ENCODE results near the gene PLCG2.

Gene PLCG2

DNA sequence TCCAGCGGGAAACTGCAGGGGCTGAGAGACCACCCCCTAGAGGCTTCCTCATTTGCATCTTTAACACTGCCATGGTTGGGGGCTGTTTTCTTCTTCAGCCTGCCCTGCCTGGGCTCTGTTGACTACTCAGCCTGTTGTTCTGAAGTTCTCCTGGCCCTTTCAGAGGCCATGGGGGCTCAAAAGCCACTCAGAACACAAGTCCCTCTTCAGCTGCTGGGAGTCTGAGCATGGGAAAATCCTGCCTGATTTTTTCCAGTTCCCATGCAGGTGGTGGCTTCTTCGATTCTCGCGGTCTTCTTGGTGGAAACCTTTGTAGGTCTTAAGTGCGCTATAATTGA is 36.3 kb downstream of the PLCG2 start:
- peaks cover 80% of the 10 kb centered on the region for H3F3A ChIP-seq (ENCODE audit: insufficient read depth)
- no peaks in the 10 kb centered on the region for H3K27me3 ChIP-seq (ENCODE audit: low read length)
- no peaks in the 10 kb centered on the region for H3K9me2 ChIP-seq (replicated peaks; ENCODE audit: insufficient read depth, low read length)
- H2AFZ ChIP-seq (ENCODE audit: low read depth, low read length, severe bottlenecking) = no peak overlapping the region
- H4K20me1 ChIP-seq (ENCODE audit: low read depth, low read length) = no peaks in the 10 kb centered on the region
- peak overlapping the region; percentile 89 for H3K4me2 ChIP-seq (ENCODE audit: low read depth, low read length, poor library complexity, severe bottlenecking)
- TF ChIP-seq EZH2phosphoT487 (conservative IDR thresholded peaks at IDR 0.05; ENCODE audit: low read length) = no peak
- no peak for TF ChIP-seq CTCF (IDR thresholded peaks at IDR 0.05; ENCODE audit: insufficient read depth, low read length, poor library complexity, severe bottlenecking)
- no peaks in the 10 kb centered on the region for H3K9me3 ChIP-seq (ENCODE audit: insufficient read depth, low read length)
- H3K36me3 ChIP-seq (ENCODE audit: low read length) = no peaks in the 10 kb centered on the region
- H3K4me3 ChIP-seq (ENCODE audit: insufficient read depth, low read length, poor library complexity, severe bottlenecking) = peak overlapping the region; percentile 27
- H3K79me2 ChIP-seq (ENCODE audit: insufficient read depth, low read length) = peaks cover 66% of the 10 kb centered on the region
- peak overlapping the region; percentile 100 for H3K27ac ChIP-seq (ENCODE audit: low read depth, low read length)
- H3K9ac ChIP-seq (ENCODE audit: low read length) = peak overlapping the region; percentile 68

GRCh38 chr16:81816351-81816750 is 37.3 kb downstream of the PLCG2 start:
- no peaks in the 10 kb centered on the region for H3K9me3 ChIP-seq (ENCODE audit: insufficient read depth, low read length)
- H3K36me3 ChIP-seq (ENCODE audit: low read length) = no peaks in the 10 kb centered on the region
- H3K9me2 ChIP-seq (replicated peaks; ENCODE audit: insufficient read depth, low read length) = no peaks in the 10 kb centered on the region
- peaks cover 79% of the 10 kb centered on the region for H3F3A ChIP-seq (ENCODE audit: insufficient read depth)
- H4K20me1 ChIP-seq (ENCODE audit: low read depth, low read length) = no peaks in the 10 kb centered on the region
- H3K4me2 ChIP-seq (ENCODE audit: low read depth, low read length, poor library complexity, severe bottlenecking) = peak overlapping the region; percentile 89
- peak overlapping the region; percentile 68 for H3K9ac ChIP-seq (ENCODE audit: low read length)
- no peaks in the 10 kb centered on the region for H3K27me3 ChIP-seq (ENCODE audit: low read length)
- H3K27ac ChIP-seq (ENCODE audit: low read depth, low read length) = peak overlapping the region; percentile 100
- no peak overlapping the region for H2AFZ ChIP-seq (ENCODE audit: low read depth, low read length, severe bottlenecking)
- TF ChIP-seq CTCF (IDR thresholded peaks at IDR 0.05; ENCODE audit: insufficient read depth, low read length, poor library complexity, severe bottlenecking) (no peak), EZH2phosphoT487 (conservative IDR thresholded peaks at IDR 0.05; ENCODE audit: low read length) (no peak)
- peaks cover 57% of the 10 kb centered on the region for H3K79me2 ChIP-seq (ENCODE audit: insufficient read depth, low read length)
- H3K4me3 ChIP-seq (ENCODE audit: insufficient read depth, low read length, poor library complexity, severe bottlenecking) = peak overlapping the region; percentile 45

DNA sequence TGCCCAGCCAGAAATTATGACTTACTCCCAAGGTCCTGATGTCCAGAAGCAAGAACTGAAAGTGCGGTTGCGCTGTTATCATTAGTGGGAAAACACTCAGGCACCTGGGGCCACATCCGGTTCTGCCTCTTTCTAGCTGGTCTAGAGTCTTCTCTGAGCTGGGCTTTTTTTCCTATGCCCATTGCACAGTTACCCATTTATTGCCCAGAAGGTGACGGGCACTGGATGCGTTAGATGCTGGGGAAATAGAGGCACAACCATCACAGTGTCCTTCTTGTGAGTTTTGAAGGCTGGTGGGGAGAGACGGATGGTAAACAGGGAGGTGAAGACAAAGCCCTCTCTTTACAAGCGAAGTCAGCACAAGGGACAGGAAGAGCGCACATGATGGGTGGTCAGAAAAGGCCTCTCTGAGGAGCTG is 37.7 kb downstream of the PLCG2 start:
- Histone ChIP-seq H3K4me3 (ENCODE audit: insufficient read depth, low read length, poor library complexity, severe bottlenecking) (peak overlapping the region; percentile 45), H4K20me1 (ENCODE audit: low read depth, low read length) (no peaks in the 10 kb centered on the region), H3K9ac (ENCODE audit: low read length) (peak overlapping the region; percentile 68)

More for the DNA sequence above, 37.7 kb downstream of the PLCG2 start:
- no peak overlapping the region for H2AFZ ChIP-seq (ENCODE audit: low read depth, low read length, severe bottlenecking)
- H3K9me3 ChIP-seq (ENCODE audit: insufficient read depth, low read length) = no peaks in the 10 kb centered on the region
- peaks cover 82% of the 10 kb centered on the region for H3F3A ChIP-seq (ENCODE audit: insufficient read depth)
- H3K27ac ChIP-seq (ENCODE audit: low read depth, low read length) = peak overlapping the region; percentile 100
- no peaks in the 10 kb centered on the region for H3K36me3 ChIP-seq (ENCODE audit: low read length)
- H3K79me2 ChIP-seq (ENCODE audit: insufficient read depth, low read length) = peaks cover 53% of the 10 kb centered on the region
- no peaks in the 10 kb centered on the region for H3K9me2 ChIP-seq (replicated peaks; ENCODE audit: insufficient read depth, low read length)
- H3K27me3 ChIP-seq (ENCODE audit: low read length) = no peaks in the 10 kb centered on the region
- H3K4me2 ChIP-seq (ENCODE audit: low read depth, low read length, poor library complexity, severe bottlenecking) = peak overlapping the region; percentile 89
- no peak for TF ChIP-seq EZH2phosphoT487 (conservative IDR thresholded peaks at IDR 0.05; ENCODE audit: low read length)
- no peak for TF ChIP-seq CTCF (IDR thresholded peaks at IDR 0.05; ENCODE audit: insufficient read depth, low read length, poor library complexity, severe bottlenecking)
